Natural killer cell (primary cell): ENCODE measurements around the gene EIF3M. TPM values are rescaled to one million over a fixed set of nuclear protein-coding genes. Genes with fewer than 3 reads are reported as not detected.
"Not testable (repeated sequence)": the region's sequence is repeated elsewhere in the genome, so short reads cannot be mapped to it uniquely, and the experiment has no call there.

ENCODE experiments used
- ATAC-seq, 3 donors: fragments of 150-1000 bp in 2 of 3; fragments of 200-7000 bp in 1 of 3; cut with Tn5 transposase; 1 replicate in 1 of 3; 2 replicates in 2 of 3; pipeline ENCODE4 v1.10.0; 2021; ENCODE audit warnings: mild to moderate bottlenecking in 2 of 3, moderate library complexity in 2 of 3
- DNase-seq, 2 donors: peaks; one replicate each; pipeline versions ENCODE4 v3.0.0 to v3.0.0-alpha.2; 2013 to 2021; ENCODE audit warnings: mixed read lengths in 1 of 2
- H3K27ac ChIP-seq: one replicate; pipeline ENCODE4 v1.5.1; 2013; ENCODE audit warnings: mild to moderate bottlenecking, low read length
- H3K27me3 ChIP-seq: one replicate; pipeline ENCODE4 v1.6.1; 2013; ENCODE audit warnings: low read length; ENCODE audit not compliant: control insufficient read depth, insufficient read depth
- H3K36me3 ChIP-seq: one replicate; pipeline ENCODE4 v1.6.1; 2013; ENCODE audit warnings: low read length; ENCODE audit not compliant: control insufficient read depth, insufficient read depth
- H3K4me1 ChIP-seq: one replicate; pipeline ENCODE4 v1.6.1; 2013; ENCODE audit warnings: low read length; ENCODE audit not compliant: control insufficient read depth, insufficient read depth
- H3K4me3 ChIP-seq: one replicate; pipeline ENCODE4 v1.5.1; 2013; ENCODE audit warnings: low read length
- H3K9me3 ChIP-seq: one replicate; pipeline ENCODE4 v1.6.1; 2013; ENCODE audit warnings: low read length; ENCODE audit not compliant: control insufficient read depth, insufficient read depth
- H3K27ac Mint-ChIP-seq, 2 donors: one replicate each; pipeline ENCODE4 v1.8.0; 2022; ENCODE audit warnings: mild to moderate bottlenecking in 2 of 2, mixed read lengths in 2 of 2, moderate library complexity in 1 of 2
- H3K27me3 Mint-ChIP-seq, 2 donors: one replicate each; pipeline ENCODE4 v1.8.0; 2022; ENCODE audit warnings: low read depth in 2 of 2, mixed read lengths in 2 of 2
- H3K36me3 Mint-ChIP-seq: one replicate; pipeline ENCODE4 v1.8.0; 2022; ENCODE audit warnings: mixed read lengths
- H3K4me1 Mint-ChIP-seq, 2 donors: one replicate each; pipeline ENCODE4 v1.8.0; 2022; ENCODE audit warnings: mixed read lengths in 2 of 2
- H3K4me3 Mint-ChIP-seq: one replicate; pipeline ENCODE4 v1.8.0; 2022; ENCODE audit warnings: mild to moderate bottlenecking, moderate library complexity, mixed read lengths
- H3K9me3 Mint-ChIP-seq, 2 donors: one replicate each; pipeline ENCODE4 v1.8.0; 2022; ENCODE audit warnings: mixed read lengths in 2 of 2
- WGBS: methylation state at CpG from one replicate; pipeline ENCODE4 v1.1.7; 2013; ENCODE audit warnings: missing lambda C conversion rate; ENCODE audit not compliant: insufficient coverage; 5-methylcytosine and 5-hydroxymethylcytosine counted together
- intact Hi-C: fragments of 100-400 bp; cut with micrococcal nuclease; formaldehyde crosslinking; loops from one replicate; pipeline ENCODE4 v1.14.2; 2022
- total RNA-seq, 4 donors: library from RNA; stranded (reverse); fragments of 120-200 nt in 1 of 4; gene quantifications; one replicate each; pipeline versions ENCODE4 v1.2.3 to v1.2.4, GENCODE V29; 2013 to 2022
- TF ChIP-seq, protein P1 (sequence below): fragments of 200-600 bp; IDR thresholded peaks from one replicate; pipeline ENCODE4 v1.8.0; 2022; ENCODE audit warnings: antibody characterized with exemption

The EIF3M gene
- total RNA-seq, 3 donors from 2014 or later (not counting 1 experiment from before 2014, with no cell fraction given) = 146 to 165 (median 155) TPM

GRCh38 chr11:32597921-32598320 lies 14.3 kb downstream of the EIF3M start:
- H3K4me1 Mint-ChIP-seq = peaks cover 0 to 11% of the 10 kb centered on the region in 2 donors
- no peak for ATAC-seq
- H3K27ac ChIP-seq = no peak overlapping the region
- H3K4me1 ChIP-seq = no peaks in the 10 kb centered on the region
- peak overlapping the region; percentile 1 to 40 for H3K27ac Mint-ChIP-seq
- intact Hi-C loops = no loop called here
- H3K27me3 Mint-ChIP-seq = no peaks in the 10 kb centered on the region
- H3K4me3 ChIP-seq = no peak overlapping the region
- no CpG with 5 or more reads among the region's 1 CpG for WGBS
- no peak for DNase-seq
- no peak overlapping the region for H3K4me3 Mint-ChIP-seq
- H3K27me3 ChIP-seq = no peaks in the 10 kb centered on the region
- peaks cover 94% of the 10 kb centered on the region for H3K36me3 ChIP-seq
- H3K9me3 Mint-ChIP-seq = no peaks in the 10 kb centered on the region
- TF ChIP-seq, protein P1, sequence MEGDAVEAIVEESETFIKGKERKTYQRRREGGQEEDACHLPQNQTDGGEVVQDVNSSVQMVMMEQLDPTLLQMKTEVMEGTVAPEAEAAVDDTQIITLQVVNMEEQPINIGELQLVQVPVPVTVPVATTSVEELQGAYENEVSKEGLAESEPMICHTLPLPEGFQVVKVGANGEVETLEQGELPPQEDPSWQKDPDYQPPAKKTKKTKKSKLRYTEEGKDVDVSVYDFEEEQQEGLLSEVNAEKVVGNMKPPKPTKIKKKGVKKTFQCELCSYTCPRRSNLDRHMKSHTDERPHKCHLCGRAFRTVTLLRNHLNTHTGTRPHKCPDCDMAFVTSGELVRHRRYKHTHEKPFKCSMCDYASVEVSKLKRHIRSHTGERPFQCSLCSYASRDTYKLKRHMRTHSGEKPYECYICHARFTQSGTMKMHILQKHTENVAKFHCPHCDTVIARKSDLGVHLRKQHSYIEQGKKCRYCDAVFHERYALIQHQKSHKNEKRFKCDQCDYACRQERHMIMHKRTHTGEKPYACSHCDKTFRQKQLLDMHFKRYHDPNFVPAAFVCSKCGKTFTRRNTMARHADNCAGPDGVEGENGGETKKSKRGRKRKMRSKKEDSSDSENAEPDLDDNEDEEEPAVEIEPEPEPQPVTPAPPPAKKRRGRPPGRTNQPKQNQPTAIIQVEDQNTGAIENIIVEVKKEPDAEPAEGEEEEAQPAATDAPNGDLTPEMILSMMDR = no peak
- peaks cover 25% of the 10 kb centered on the region for H3K36me3 Mint-ChIP-seq
- no peaks in the 10 kb centered on the region for H3K9me3 ChIP-seq

DNA sequence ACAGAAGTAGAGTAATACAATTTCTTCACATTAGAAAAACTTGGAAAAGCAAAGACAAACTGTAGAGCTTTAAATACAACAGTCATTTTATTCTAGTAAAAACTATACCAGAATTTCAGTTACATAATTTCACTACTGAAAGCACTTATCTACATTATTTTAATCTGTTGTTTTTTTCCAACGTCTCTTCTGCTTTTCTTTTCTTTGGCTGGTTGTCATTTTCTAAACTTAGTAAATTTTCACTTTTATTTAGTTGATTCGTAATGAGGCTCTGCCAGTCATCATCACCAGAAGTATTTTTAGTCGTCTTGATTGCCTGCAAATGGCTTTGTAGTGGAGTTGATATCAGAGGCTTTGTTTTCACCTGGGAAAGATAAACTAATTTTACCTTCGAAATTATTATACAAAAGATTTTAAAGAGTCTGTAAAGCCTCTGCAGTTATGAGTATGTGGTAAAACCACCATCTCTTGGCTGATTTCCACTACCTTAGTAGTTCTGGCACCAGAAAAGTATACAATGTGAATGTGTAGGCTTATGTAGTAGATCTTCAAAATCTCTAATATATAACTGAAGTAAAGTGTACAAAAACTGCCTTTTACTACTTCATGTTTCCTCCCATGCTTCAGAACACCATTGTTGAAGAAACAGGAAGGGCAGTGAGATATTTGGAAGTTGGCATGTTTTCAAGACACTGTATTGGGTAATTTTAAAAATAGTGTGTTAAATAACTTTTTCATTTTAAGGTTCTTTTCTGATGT lies 19.2 kb downstream of the EIF3M start:
- Histone ChIP-seq H3K4me3 (no peak overlapping the region), H3K4me1 (no peaks in the 10 kb centered on the region), H3K27ac (no peak overlapping the region), H3K9me3 (no peaks in the 10 kb centered on the region), H3K36me3 (peaks cover 69% of the 10 kb centered on the region), H3K27me3 (no peaks in the 10 kb centered on the region)
- ATAC-seq = no peak
- Mint-ChIP-seq H3K36me3 (peaks cover 21% of the 10 kb centered on the region), H3K9me3 (no peaks in the 10 kb centered on the region), H3K4me1 (peaks cover 0 to 1% of the 10 kb centered on the region in 2 donors), H3K4me3 (no peak overlapping the region), H3K27me3 (no peaks in the 10 kb centered on the region), H3K27ac (peak overlapping the region; percentile 17 to 18)
- TF ChIP-seq, protein P1 = no peak
- intact Hi-C loops = no loop called here
- no CpG with 5 or more reads among the region's 4 CpGs for WGBS
- no peak for DNase-seq

GRCh38 chr11:32606220-32606619 lies 22.6 kb downstream of the EIF3M start:
- H3K36me3 ChIP-seq = peaks cover 39% of the 10 kb centered on the region
- no peaks in the 10 kb centered on the region for H3K27me3 ChIP-seq
- Mint-ChIP-seq H3K27me3 (no peaks in the 10 kb centered on the region), H3K36me3 (peaks cover 15% of the 10 kb centered on the region), H3K4me1 (no peaks in the 10 kb centered on the region), H3K9me3 (peaks cover 0 to 2% of the 10 kb centered on the region in 2 donors), H3K4me3 (no peak overlapping the region), H3K27ac (peak overlapping the region in 1 of 2 donors; percentile 14)
- no peak for DNase-seq
- intact Hi-C loops = no loop called here
- no peak for ATAC-seq
- TF ChIP-seq, protein P1 = no peak
- no peak overlapping the region for H3K4me3 ChIP-seq
- no peaks in the 10 kb centered on the region for H3K9me3 ChIP-seq
- H3K4me1 ChIP-seq = no peaks in the 10 kb centered on the region
- H3K27ac ChIP-seq = no peak overlapping the region

DNA sequence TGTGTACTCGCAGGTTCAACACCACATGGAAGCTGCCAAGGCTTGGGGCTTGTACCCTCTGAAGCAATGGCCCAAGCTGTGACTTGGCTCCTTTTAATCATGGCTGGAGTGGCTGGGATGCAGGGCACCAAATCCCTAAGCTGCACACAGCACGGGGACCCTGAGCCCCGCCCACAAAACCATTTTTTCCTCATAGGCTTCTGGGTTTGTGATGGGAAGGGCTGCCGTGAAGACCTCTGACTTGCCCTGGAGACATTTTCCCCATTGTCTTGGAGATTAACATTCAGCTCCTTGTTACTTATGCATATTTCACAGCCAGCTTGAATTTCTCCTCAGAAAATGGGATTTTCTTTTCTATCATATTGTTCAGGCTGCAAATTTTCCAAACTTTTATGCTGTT lies 25.2 kb downstream of the EIF3M start:
- H3K36me3 ChIP-seq = peaks cover 13% of the 10 kb centered on the region
- H3K27ac ChIP-seq, H3K4me1 Mint-ChIP-seq, H3K4me3 ChIP-seq, H3K4me3 Mint-ChIP-seq, H3K36me3 Mint-ChIP-seq, ATAC-seq, intact Hi-C loops, H3K9me3 Mint-ChIP-seq, H3K4me1 ChIP-seq, H3K27me3 Mint-ChIP-seq, H3K9me3 ChIP-seq, H3K27ac Mint-ChIP-seq, DNase-seq, H3K27me3 ChIP-seq: not testable (repeated sequence)
- WGBS = 100% methylated on average over 4 of the region's 4 CpGs
